Common myeloid progenitor, CD34-positive (primary cell): ENCODE results near the gene CCR3.

ENCODE experiments used
- CTCF ChIA-PET: fragments of 350-600 bp; sonication (Branson Sonifier 250); formaldehyde crosslinking; loops from one replicate; lab custom pipeline; 2021; ENCODE audit warnings: antibody characterized with exemption; lab: Charles Lee
- POLR2A ChIA-PET: fragments of 350-600 bp; sonication (Branson Sonifier 250); formaldehyde crosslinking; loops from one replicate; lab custom pipeline; 2021; ENCODE audit warnings: antibody characterized with exemption; lab: Charles Lee
- DNase-seq, 3 donors: peaks; one replicate each; pipeline versions ENCODE4 v3.0.0 to v3.0.0-alpha.2; 2013
- H3K27ac ChIP-seq, 2 experiments: 1 replicate in 1 of 2; 2 replicates in 1 of 2; pipeline ENCODE4 v1.7.0; 2013; ENCODE audit warnings: inconsistent platforms in 2 of 2, low read length in 2 of 2, mild to moderate bottlenecking in 2 of 2, low read depth in 1 of 2, moderate library complexity in 1 of 2; ENCODE audit not compliant: severe bottlenecking in 2 of 2, insufficient read depth in 1 of 2, poor library complexity in 1 of 2
- H3K27me3 ChIP-seq, 5 experiments: replicated peaks in 2 of 5; 1 replicate in 3 of 5; 2 replicates in 2 of 5; pipeline versions ENCODE4 v1.6.1 to v1.7.0; 2013; ENCODE audit warnings: low read length in 4 of 5, mild to moderate bottlenecking in 2 of 5, moderate library complexity in 2 of 5, inconsistent platforms in 1 of 5; ENCODE audit not compliant: insufficient read depth in 5 of 5, control insufficient read depth in 4 of 5
- H3K36me3 ChIP-seq, 4 experiments: 1 replicate in 2 of 4; 2 replicates in 2 of 4; pipeline versions ENCODE4 v1.6.1 to v1.7.0; 2013; ENCODE audit warnings: low read length in 3 of 4, control low read depth in 1 of 4, mild to moderate bottlenecking in 1 of 4; ENCODE audit not compliant: control insufficient read depth in 4 of 4, insufficient read depth in 4 of 4
- H3K4me1 ChIP-seq, 4 experiments: 1 replicate in 3 of 4; 2 replicates in 1 of 4; pipeline versions ENCODE4 v1.6.1 to v1.7.1; 2013; ENCODE audit warnings: low read length in 3 of 4, mild to moderate bottlenecking in 3 of 4, control low read depth in 1 of 4, inconsistent platforms in 1 of 4, moderate library complexity in 1 of 4; ENCODE audit not compliant: control insufficient read depth in 4 of 4, insufficient read depth in 4 of 4; ENCODE audit errors: control extremely low read depth in 1 of 4
- H3K4me3 ChIP-seq, 7 experiments: 1 replicate in 4 of 7; 2 replicates in 3 of 7; pipeline versions ENCODE4 v1.5.1 to v1.7.0; 2013; ENCODE audit warnings: mild to moderate bottlenecking in 7 of 7, low read length in 6 of 7, moderate library complexity in 6 of 7, inconsistent platforms in 2 of 7, low read depth in 2 of 7, control low read depth in 1 of 7; ENCODE audit not compliant: insufficient read depth in 4 of 7, control insufficient read depth in 1 of 7; ENCODE audit errors: extremely low read depth in 1 of 7
- H3K9me3 ChIP-seq, 5 experiments: 1 replicate in 4 of 5; 2 replicates in 1 of 5; pipeline versions ENCODE4 v1.6.1 to v1.7.1; 2013; ENCODE audit warnings: low read length in 4 of 5, mild to moderate bottlenecking in 2 of 5, inconsistent platforms in 1 of 5, low read depth in 1 of 5, moderate library complexity in 1 of 5; ENCODE audit not compliant: control insufficient read depth in 4 of 5, insufficient read depth in 2 of 5; ENCODE audit errors: control extremely low read depth in 1 of 5
- WGBS: methylation state at CpG from one replicate; pipeline ENCODE4 v1.1.5; 2013; ENCODE audit not compliant: insufficient coverage; 5-methylcytosine and 5-hydroxymethylcytosine counted together

Gene CCR3

GRCh38 chr3:46208167-46208704 lies 34.0 kb upstream of the CCR3 start, which contains the start of gene CCR1:
Gene CCR1 (minus strand): TSS chr3:46208313. CDS start chr3:46204313, 4,000 bp downstream.
- WGBS = 0% methylated on average over 3 of the region's 3 CpGs
- POLR2A ChIA-PET = interaction anchor here (1.2 kb wide), 1 partner anchor 169 kb away, joined by 3 read pairs; no protein-coding TSS in a partner anchor
- CTCF ChIA-PET = interaction anchor here (0.7 to 6.0 kb wide), 22 partner anchors 8 to 271 kb away, joined by 3 to 51 read pairs (median 5); partner anchors contain the start of gene CCR5
- peak within 1 kb of the TSS in 4 of 7 experiments; percentile 11 to 49 (median 30) for H3K4me3 ChIP-seq
- H3K36me3 ChIP-seq = no peaks in the 10 kb centered on the region
- H3K27me3 ChIP-seq = no peaks in the 10 kb centered on the region
- no peaks in the 10 kb centered on the region for H3K9me3 ChIP-seq
- DNase-seq = peak; percentile 53 to 91 (median 90)
- no peak within 1 kb of the TSS for H3K27ac ChIP-seq
- H3K4me1 ChIP-seq = peaks cover 14 to 34% (median 26%) of the 10 kb centered on the region in 4 experiments

- H3K27ac ChIP-seq = no peak overlapping the region
- ChIA-PET POLR2A (interaction anchor here (1.2 kb wide), 1 partner anchor 168 kb away, joined by 3 read pairs; no protein-coding TSS in a partner anchor), CTCF (interaction anchor here (0.7 to 6.0 kb wide), 17 partner anchors 8 to 272 kb away, joined by 3 to 51 read pairs (median 5); partner anchors contain the start of gene CCR5)
- 75% methylated on average over 2 of the region's 2 CpGs for WGBS
- peaks cover 19 to 42% (median 32%) of the 10 kb centered on the region in 4 experiments for H3K4me1 ChIP-seq
- peak overlapping the region in 1 of 7 experiments; percentile 11 for H3K4me3 ChIP-seq
- H3K27me3 ChIP-seq = no peaks in the 10 kb centered on the region
- H3K9me3 ChIP-seq = no peaks in the 10 kb centered on the region
- DNase-seq = no peak
- H3K36me3 ChIP-seq = no peaks in the 10 kb centered on the region
These were observed 33.2 kb upstream of the CCR3 start for GRCh38 chr3:46209053-46209452.

GRCh38 chr3:46209746-46210470 lies 32.4 kb upstream of the CCR3 start:
- Histone ChIP-seq H3K27me3 (no peaks in the 10 kb centered on the region), H3K4me3 (no peak overlapping the region), H3K27ac (no peak overlapping the region), H3K4me1 (peaks cover 19 to 47% (median 36%) of the 10 kb centered on the region in 4 experiments), H3K36me3 (no peaks in the 10 kb centered on the region), H3K9me3 (no peaks in the 10 kb centered on the region)
- DNase-seq = peak in 2 of 3 donors; percentile 67 to 72
- WGBS = 96% methylated on average over 2 of the region's 3 CpGs
- ChIA-PET CTCF (interaction anchor here (0.6 to 6.0 kb wide), 13 partner anchors 9 to 306 kb away, joined by 3 to 51 read pairs (median 4); partner anchors contain the start of gene CCR5), POLR2A (no interaction called here)

- H3K4me1 ChIP-seq = peaks cover 19 to 50% (median 38%) of the 10 kb centered on the region in 4 experiments
- no peak for DNase-seq
- POLR2A ChIA-PET = no interaction called here
- H3K4me3 ChIP-seq = no peak overlapping the region
- no peaks in the 10 kb centered on the region for H3K36me3 ChIP-seq
- CTCF ChIA-PET = interaction anchor here (0.9 to 4.6 kb wide), 2 partner anchors 159 to 211 kb away, joined by 3 to 51 read pairs; partner anchors contain the start of gene CCR5
- no peaks in the 10 kb centered on the region for H3K27me3 ChIP-seq
- H3K27ac ChIP-seq = no peak overlapping the region
- 91% methylated on average over 4 of the region's 6 CpGs for WGBS
- H3K9me3 ChIP-seq = no peaks in the 10 kb centered on the region
These were observed 30.2 kb upstream of the CCR3 start for GRCh38 chr3:46212101-46212500.

GRCh38 chr3:46213201-46213600 lies 29.1 kb upstream of the CCR3 start:
- Histone ChIP-seq H3K27me3 (no peaks in the 10 kb centered on the region), H3K9me3 (no peaks in the 10 kb centered on the region), H3K36me3 (no peaks in the 10 kb centered on the region), H3K4me3 (peak overlapping the region in 2 of 7 experiments; percentile 1 to 41), H3K27ac (no peak overlapping the region), H3K4me1 (peaks cover 15 to 43% (median 32%) of the 10 kb centered on the region in 4 experiments)
- 26% methylated on average over 4 of the region's 4 CpGs for WGBS
- ChIA-PET CTCF (interaction anchor here (0.8 to 7.1 kb wide), 10 partner anchors 9 to 274 kb away, joined by 3 to 87 read pairs (median 4); partner anchors contain the start of gene CCR5), POLR2A (no interaction called here)
- peak in 2 of 3 donors; percentile 46 to 54 for DNase-seq

- no peak overlapping the region for H3K4me3 ChIP-seq
- no peaks in the 10 kb centered on the region for H3K36me3 ChIP-seq
- DNase-seq = peak; percentile 35 to 46 (median 44)
- ChIA-PET POLR2A (no interaction called here), CTCF (interaction anchor here (0.6 to 7.1 kb wide), 11 partner anchors 11 to 278 kb away, joined by 3 to 87 read pairs (median 4); partner anchors contain the start of gene CCR5)
- H3K27me3 ChIP-seq = no peaks in the 10 kb centered on the region
- no peak overlapping the region for H3K27ac ChIP-seq
- H3K4me1 ChIP-seq = peaks cover 9 to 30% (median 19%) of the 10 kb centered on the region in 4 experiments
- no peaks in the 10 kb centered on the region for H3K9me3 ChIP-seq
- 67% methylated on average over 1 of the region's 1 CpG for WGBS
These were observed 27.4 kb upstream of the CCR3 start for GRCh38 chr3:46214751-46215352.
